Neutrophil (primary cell): ENCODE data around the gene BTBD3.
A peak's percentile ranks its signal among the peaks of the same experiment; 100 is the strongest.

ENCODE experiments used
- H3K27ac ChIP-seq: fragments of 200-600 bp; sonication (generic); 2 replicates; pipeline ENCODE4 v1.5.1; 2016; ENCODE audit warnings: mild to moderate bottlenecking, moderate library complexity
- H3K27me3 ChIP-seq: fragments of 200-600 bp; sonication (generic); 2 replicates; pipeline ENCODE4 v1.6.0; 2016; ENCODE audit warnings: mild to moderate bottlenecking
- H3K36me3 ChIP-seq: fragments of 200-600 bp; sonication (generic); 2 replicates; pipeline ENCODE4 v1.5.1; 2017
- H3K4me1 ChIP-seq, 2 experiments: fragments of 200-600 bp in 1 of 2; sonication (generic) in 1 of 2; 1 replicate in 1 of 2; 2 replicates in 1 of 2; pipeline versions ENCODE4 v1.5.1 to v1.6.1; 2013 to 2016; ENCODE audit warnings: low read depth in 1 of 2, low read length in 1 of 2, mild to moderate bottlenecking in 1 of 2, moderate library complexity in 1 of 2; ENCODE audit not compliant: control insufficient read depth in 1 of 2, insufficient read depth in 1 of 2
- H3K4me3 ChIP-seq, 2 experiments: fragments of 200-600 bp in 1 of 2; sonication (generic) in 1 of 2; 1 replicate in 1 of 2; 2 replicates in 1 of 2; pipeline ENCODE4 v1.5.1; 2013 to 2016; ENCODE audit warnings: low read depth in 1 of 2, low read length in 1 of 2, mild to moderate bottlenecking in 1 of 2, moderate library complexity in 1 of 2
- H3K9me3 ChIP-seq: fragments of 200-600 bp; sonication (generic); 2 replicates; pipeline ENCODE4 v1.5.1; 2016
- CTCF ChIP-seq: fragments of 200-600 bp; sonication (generic); IDR thresholded peaks from 2 replicates; pipeline ENCODE4 v1.5.1; 2016; ENCODE audit warnings: antibody characterized with exemption

BTBD3 gene

GRCh38 chr20:11926292-11926998, 8.8 kb downstream of the BTBD3 start:
- Histone ChIP-seq H3K27ac (no peak overlapping the region), H3K4me3 (no peak overlapping the region), H3K4me1 (peaks cover 9 to 14% of the 10 kb centered on the region in 2 experiments), H3K27me3 (no peaks in the 10 kb centered on the region), H3K9me3 (no peaks in the 10 kb centered on the region), H3K36me3 (peaks cover 23% of the 10 kb centered on the region)
- no peak for TF ChIP-seq CTCF

- TF ChIP-seq CTCF, result no peak
Measured at GRCh38 chr20:11929947-11930346, 12.3 kb downstream of the BTBD3 start.

GRCh38 chr20:11935212-11936154, 17.8 kb downstream of the BTBD3 start:
- H3K36me3 ChIP-seq, result no peaks in the 10 kb centered on the region

More at GRCh38 chr20:11929947-11930346, 12.3 kb downstream of the BTBD3 start:
- Histone ChIP-seq H3K36me3 (peaks cover 7% of the 10 kb centered on the region), H3K27ac (peak overlapping the region; percentile 43), H3K27me3 (no peaks in the 10 kb centered on the region), H3K4me1 (peaks cover 15 to 41% of the 10 kb centered on the region in 2 experiments), H3K4me3 (no peak overlapping the region), H3K9me3 (no peaks in the 10 kb centered on the region)

GRCh38 chr20:11936157-11936556, 18.5 kb downstream of the BTBD3 start:
- H3K27ac ChIP-seq, result peak overlapping the region; percentile 47
- H3K36me3 ChIP-seq, result no peaks in the 10 kb centered on the region
- TF ChIP-seq CTCF, result no peak
- peaks cover 23 to 44% of the 10 kb centered on the region in 2 experiments for H3K4me1 ChIP-seq
- no peaks in the 10 kb centered on the region for H3K27me3 ChIP-seq
- H3K9me3 ChIP-seq, result no peaks in the 10 kb centered on the region
- H3K4me3 ChIP-seq, result no peak overlapping the region

More at GRCh38 chr20:11935212-11936154, 17.8 kb downstream of the BTBD3 start:
- H3K27ac ChIP-seq, result peak overlapping the region; percentile 47
- H3K27me3 ChIP-seq, result no peaks in the 10 kb centered on the region
- peaks cover 23 to 44% of the 10 kb centered on the region in 2 experiments for H3K4me1 ChIP-seq
- TF ChIP-seq CTCF, result no peak
- no peaks in the 10 kb centered on the region for H3K9me3 ChIP-seq
- no peak overlapping the region for H3K4me3 ChIP-seq

- no peaks in the 10 kb centered on the region for H3K9me3 ChIP-seq
- H3K27me3 ChIP-seq, result no peaks in the 10 kb centered on the region
- peaks cover 23 to 44% of the 10 kb centered on the region in 2 experiments for H3K4me1 ChIP-seq
- no peak for TF ChIP-seq CTCF
- H3K36me3 ChIP-seq, result no peaks in the 10 kb centered on the region
- no peak overlapping the region for H3K4me3 ChIP-seq
- H3K27ac ChIP-seq, result no peak overlapping the region
Measured at GRCh38 chr20:11937230-11937629, 19.5 kb downstream of the BTBD3 start.
